ENCODE results near the gene CKM.
"Not testable (repeated sequence)": the region's sequence is repeated elsewhere in the genome, so short reads cannot be mapped to it uniquely, and the experiment has no call there.

Gene CKM

GRCh38 chr19:45320997-45321775, 1.5 kb downstream of the CKM start:
- no peak for DNase-seq (ENCODE audit: low read depth in 2 of 2)

- DNase-seq (ENCODE audit: low read depth in 2 of 2), result no peak
Observed at GRCh38 chr19:45315304-45315703, 7.4 kb downstream of the CKM start.

GRCh38 chr19:45314708-45315245, 7.9 kb downstream of the CKM start:
- DNase-seq (ENCODE audit: low read depth in 2 of 2), result no peak

- not testable (repeated sequence) for DNase-seq (ENCODE audit: low read depth in 2 of 2)
Observed at GRCh38 chr19:45312285-45312684, 10.4 kb downstream of the CKM start.

- no peak for DNase-seq (ENCODE audit: low read depth in 2 of 2)
Observed at GRCh38 chr19:45311621-45312020, 11.1 kb downstream of the CKM start.

- DNase-seq (ENCODE audit: low read depth in 2 of 2), result not testable (repeated sequence)
Observed at GRCh38 chr19:45309322-45309721, 13.4 kb downstream of the CKM start.

- no peak for DNase-seq (ENCODE audit: low read depth in 2 of 2)
Observed at GRCh38 chr19:45307361-45307760, 15.3 kb downstream of the CKM start.

- no peak for DNase-seq (ENCODE audit: low read depth in 2 of 2)
Observed at GRCh38 chr19:45306518-45307027, 16.1 kb downstream of the CKM start.

GRCh38 chr19:45306040-45306439, 16.6 kb downstream of the CKM start:
- no peak for DNase-seq (ENCODE audit: low read depth in 2 of 2)

GRCh38 chr19:45305421-45305820, 17.3 kb downstream of the CKM start:
- DNase-seq (ENCODE audit: low read depth in 2 of 2), result no peak

GRCh38 chr19:45305007-45305406, 17.7 kb downstream of the CKM start:
- DNase-seq (ENCODE audit: low read depth in 2 of 2), result no peak

GRCh38 chr19:45304141-45304926, 18.3 kb downstream of the CKM start:
- no peak for DNase-seq (ENCODE audit: low read depth in 2 of 2)

- DNase-seq (ENCODE audit: low read depth in 2 of 2), result no peak
Observed at GRCh38 chr19:45303269-45304060, 19.2 kb downstream of the CKM start.

GRCh38 chr19:45302416-45302815, 20.3 kb downstream of the CKM start:
- DNase-seq (ENCODE audit: low read depth in 2 of 2), result no peak

- no peak for DNase-seq (ENCODE audit: low read depth in 2 of 2)
Observed at GRCh38 chr19:45299719-45300118, 23.0 kb downstream of the CKM start.

- no peak for DNase-seq (ENCODE audit: low read depth in 2 of 2)
Observed at GRCh38 chr19:45298264-45298663, 24.4 kb downstream of the CKM start.

- DNase-seq (ENCODE audit: low read depth in 2 of 2), result no peak
Observed at GRCh38 chr19:45297674-45298073, 25.0 kb downstream of the CKM start.

GRCh38 chr19:45296355-45296754, 26.3 kb downstream of the CKM start:
- no peak for DNase-seq (ENCODE audit: low read depth in 2 of 2)

GRCh38 chr19:45295873-45296272, 26.8 kb downstream of the CKM start:
- no peak for DNase-seq (ENCODE audit: low read depth in 2 of 2)

GRCh38 chr19:45294291-45295029, 28.2 kb downstream of the CKM start:
- no peak for DNase-seq (ENCODE audit: low read depth in 2 of 2)

GRCh38 chr19:45293682-45294081, 29.0 kb downstream of the CKM start:
- DNase-seq (ENCODE audit: low read depth in 2 of 2), result no peak
